WTC11 (cell line): ENCODE results near the gene COG1. TPM values are rescaled to one million over a fixed set of nuclear protein-coding genes. Genes with fewer than 3 reads are reported as not detected.

Experiments
- ATAC-seq: fragments of 200-7000 bp; cut with Tn5 transposase; 2 replicates; pipeline ENCODE4 v1.10.0; 2021; ENCODE audit warnings: mild to moderate bottlenecking, moderate library complexity
- CTCF ChIA-PET: fragments of 300-600 bp; sonication (Branson Sonifier 250); formaldehyde crosslinking; loops from one replicate; lab custom pipeline; 2021; ENCODE audit warnings: antibody characterized with exemption; lab: Charles Lee
- POLR2A ChIA-PET: fragments of 350-600 bp; sonication (Branson Sonifier 250); formaldehyde crosslinking; loops from one replicate; lab custom pipeline; 2021; ENCODE audit warnings: antibody characterized with exemption; lab: Charles Lee
- DNase-seq: peaks from one replicate; pipeline ENCODE4 v3.0.0; 2021; ENCODE audit warnings: low spot score
- H3K27ac Mint-ChIP-seq: 2 replicates; pipeline ENCODE4 v1.8.0; 2021; ENCODE audit warnings: mixed read lengths
- H3K27me3 Mint-ChIP-seq: 2 replicates; pipeline ENCODE4 v1.8.0; 2021; ENCODE audit warnings: low read depth, mild to moderate bottlenecking, moderate library complexity, mixed read lengths
- H3K36me3 Mint-ChIP-seq: 2 replicates; pipeline ENCODE4 v1.8.0; 2021; ENCODE audit warnings: mixed read lengths
- H3K4me1 Mint-ChIP-seq: 2 replicates; pipeline ENCODE4 v1.8.0; 2022; ENCODE audit warnings: mixed read lengths
- H3K4me3 Mint-ChIP-seq: 2 replicates; pipeline ENCODE4 v1.8.0; 2021; ENCODE audit warnings: mild to moderate bottlenecking, moderate library complexity, mixed read lengths
- H3K9me3 Mint-ChIP-seq: 2 replicates; pipeline ENCODE4 v1.8.0; 2021; ENCODE audit warnings: mixed read lengths
- AFF4 ChIP-seq: sonication (generic); formaldehyde crosslinking; IDR thresholded peaks from 2 replicates; pipeline ENCODE4 v1.8.1; 2023; ENCODE audit warnings: mild to moderate bottlenecking, missing genetic modification reagents, borderline replicate concordance
- ATF1 ChIP-seq: sonication (generic); formaldehyde crosslinking; IDR thresholded peaks from 2 replicates; pipeline ENCODE4 v1.8.1; 2023; ENCODE audit warnings: mild to moderate bottlenecking, moderate library complexity, missing genetic modification reagents
- CREB1 ChIP-seq: sonication (generic); formaldehyde crosslinking; IDR thresholded peaks from 2 replicates; pipeline ENCODE4 v1.8.0; 2023; ENCODE audit warnings: mild to moderate bottlenecking, missing genetic modification reagents
- CTCF ChIP-seq: fragments of 200-600 bp; IDR thresholded peaks from 2 replicates; pipeline ENCODE4 v1.8.0; 2022; ENCODE audit warnings: antibody characterized with exemption
- ELF4 ChIP-seq: sonication (generic); formaldehyde crosslinking; IDR thresholded peaks from 2 replicates; pipeline ENCODE4 v1.8.1; 2022; ENCODE audit warnings: low read depth, mild to moderate bottlenecking, moderate library complexity, missing genetic modification reagents
- FOXP4 ChIP-seq: sonication (generic); formaldehyde crosslinking; IDR thresholded peaks from 2 replicates; pipeline ENCODE4 v1.8.0; 2022; ENCODE audit warnings: mild to moderate bottlenecking, missing genetic modification reagents
- GABPB1 ChIP-seq: sonication (generic); formaldehyde crosslinking; IDR thresholded peaks from 2 replicates; pipeline ENCODE4 v1.8.1; 2023; ENCODE audit warnings: mild to moderate bottlenecking, missing genetic modification reagents
- GRHL2 ChIP-seq: fragments of 250-450 bp; sonication (Bioruptor Pico); IDR thresholded peaks from 2 replicates; pipeline ENCODE4 v1.8.0; 2022; ENCODE audit warnings: mild to moderate bottlenecking, moderate library complexity; ENCODE audit not compliant: insufficient replicate concordance, severe bottlenecking
- GTF2I ChIP-seq: fragments of 250-450 bp; sonication (Bioruptor Pico); conservative IDR thresholded peaks from 2 replicates; pipeline ENCODE4 v1.4.0; 2021; ENCODE audit warnings: mild to moderate bottlenecking
- JUN ChIP-seq: sonication (generic); formaldehyde crosslinking; IDR thresholded peaks from 2 replicates; pipeline ENCODE4 v1.8.0; 2023; ENCODE audit warnings: mild to moderate bottlenecking, missing genetic modification reagents
- OVOL2 ChIP-seq: fragments of 250-450 bp; sonication (Bioruptor Pico); IDR thresholded peaks from 2 replicates; pipeline ENCODE4 v1.9.0; 2021; ENCODE audit warnings: mild to moderate bottlenecking, borderline replicate concordance
- PRDM15 ChIP-seq: sonication (generic); formaldehyde crosslinking; IDR thresholded peaks from 2 replicates; pipeline ENCODE4 v1.8.0; 2022; ENCODE audit warnings: missing genetic modification reagents
- USF1 ChIP-seq: sonication (generic); formaldehyde crosslinking; IDR thresholded peaks from 2 replicates; pipeline ENCODE4 v1.8.0; 2022; ENCODE audit warnings: mild to moderate bottlenecking, missing genetic modification reagents
- ZNF138 ChIP-seq: sonication (generic); formaldehyde crosslinking; conservative IDR thresholded peaks from 2 replicates; pipeline ENCODE4 v1.8.1; 2022; ENCODE audit warnings: mild to moderate bottlenecking, moderate library complexity, missing genetic modification reagents
- ZNF232 ChIP-seq: sonication (generic); formaldehyde crosslinking; IDR thresholded peaks from 2 replicates; pipeline ENCODE4 v1.8.0; 2022; ENCODE audit warnings: mild to moderate bottlenecking, missing genetic modification reagents
- ZNF317 ChIP-seq: sonication (generic); formaldehyde crosslinking; IDR thresholded peaks from 2 replicates; pipeline ENCODE4 v1.8.1; 2023; ENCODE audit warnings: low read depth, mild to moderate bottlenecking, moderate library complexity, missing genetic modification reagents, borderline replicate concordance
- total RNA-seq: library from RNA; stranded (reverse); gene quantifications from 3 replicates; pipeline ENCODE4 v1.2.3, GENCODE V29; 2021
- TF ChIP-seq, protein P1 (sequence below): sonication (generic); formaldehyde crosslinking; conservative IDR thresholded peaks from 2 replicates; pipeline ENCODE4 v1.8.1; 2022; ENCODE audit warnings: mild to moderate bottlenecking, missing genetic modification reagents
- TF ChIP-seq, protein P2 (sequence below): fragments of 250-450 bp; sonication (Bioruptor Pico); IDR thresholded peaks from 2 replicates; pipeline ENCODE4 v1.9.0; 2021; ENCODE audit warnings: moderate library complexity, mild to moderate bottlenecking, inconsistent platforms, borderline replicate concordance
- TF ChIP-seq, protein P3 (sequence below): fragments of 250-450 bp; sonication (Bioruptor Pico); conservative IDR thresholded peaks from 2 replicates; pipeline ENCODE4 v1.9.0; 2021; ENCODE audit warnings: mild to moderate bottlenecking

Gene COG1
- total RNA-seq, 1 experiment from 2014 or later = 22.6 TPM

- Mint-ChIP-seq H3K27me3 (peaks cover 70% of the 10 kb centered on the region), H3K4me1 (peaks cover 51% of the 10 kb centered on the region), H3K27ac (no peak overlapping the region), H3K36me3 (peaks cover 16% of the 10 kb centered on the region), H3K4me3 (peak overlapping the region; percentile 85), H3K9me3 (peaks cover 15% of the 10 kb centered on the region)
- POLR2A ChIA-PET = interaction anchor here (0.8 to 1.4 kb wide), 2 partner anchors 11 to 23 kb away, joined by 3 to 4 read pairs; no protein-coding TSS in a partner anchor
- TF ChIP-seq ZNF317 (CRISPR knock-in tag) (no peak), GRHL2 (CRISPR knock-in tag) (no peak), ZNF232 (CRISPR knock-in tag) (no peak), FOXP4 (CRISPR knock-in tag) (no peak), CTCF (no peak), GTF2I (CRISPR knock-in tag) (no peak), ELF4 (no peak), CREB1 (CRISPR knock-in tag) (no peak), ATF1 (CRISPR knock-in tag) (no peak), AFF4 (CRISPR knock-in tag) (no peak), OVOL2 (CRISPR knock-in tag) (no peak), PRDM15 (no peak), GABPB1 (CRISPR knock-in tag) (no peak), JUN (CRISPR knock-in tag) (no peak), ZNF138 (no peak), USF1 (no peak)
- TF ChIP-seq, protein P1, sequence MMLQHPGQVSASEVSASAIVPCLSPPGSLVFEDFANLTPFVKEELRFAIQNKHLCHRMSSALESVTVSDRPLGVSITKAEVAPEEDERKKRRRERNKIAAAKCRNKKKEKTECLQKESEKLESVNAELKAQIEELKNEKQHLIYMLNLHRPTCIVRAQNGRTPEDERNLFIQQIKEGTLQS (CRISPR knock-in tag) = no peak
- TF ChIP-seq, protein P2, sequence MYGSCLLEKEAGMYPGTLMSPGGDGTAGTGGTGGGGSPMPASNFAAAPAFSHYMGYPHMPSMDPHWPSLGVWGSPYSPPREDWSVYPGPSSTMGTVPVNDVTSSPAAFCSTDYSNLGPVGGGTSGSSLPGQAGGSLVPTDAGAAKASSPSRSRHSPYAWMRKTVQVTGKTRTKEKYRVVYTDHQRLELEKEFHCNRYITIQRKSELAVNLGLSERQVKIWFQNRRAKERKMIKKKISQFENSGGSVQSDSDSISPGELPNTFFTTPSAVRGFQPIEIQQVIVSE (CRISPR knock-in tag) = no peak
- TF ChIP-seq, protein P3, sequence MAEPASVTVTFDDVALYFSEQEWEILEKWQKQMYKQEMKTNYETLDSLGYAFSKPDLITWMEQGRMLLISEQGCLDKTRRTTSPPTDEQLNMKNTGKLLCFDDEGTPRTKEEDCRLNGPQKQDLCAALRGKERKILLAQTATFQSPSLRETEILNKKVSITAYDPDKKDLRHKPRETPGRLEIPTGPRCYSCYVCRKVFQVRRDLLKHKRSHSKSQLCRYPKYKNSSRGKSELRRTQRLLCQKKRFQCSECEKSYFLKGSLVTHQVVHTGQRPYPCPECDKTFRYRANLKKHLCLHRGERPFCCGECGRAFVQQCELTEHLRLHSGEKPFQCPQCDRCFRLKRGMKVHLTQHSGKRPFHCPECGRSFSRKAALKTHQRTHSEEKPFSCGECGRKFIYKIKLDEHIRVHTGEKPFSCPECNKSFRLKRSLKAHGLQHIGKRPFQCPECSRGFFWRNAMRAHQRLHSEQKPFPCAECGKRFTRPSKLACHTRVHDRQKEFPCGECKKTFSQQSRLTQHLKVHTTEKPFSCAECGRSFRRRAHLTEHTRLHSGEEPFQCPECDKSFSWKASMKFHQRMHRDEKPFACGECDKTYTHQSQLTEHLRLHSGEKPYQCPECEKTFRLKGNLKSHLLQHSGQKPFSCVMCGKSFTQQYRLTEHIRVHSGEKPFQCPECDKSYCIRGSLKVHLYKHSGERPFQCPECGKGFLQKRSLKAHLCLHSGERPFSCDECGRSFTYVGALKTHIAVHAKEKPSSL (CRISPR knock-in tag) = no peak
- CTCF ChIA-PET = interaction anchor here (1.2 to 1.8 kb wide), 2 partner anchors 11 to 181 kb away, joined by 5 to 7 read pairs; no protein-coding TSS in a partner anchor
- no peak for ATAC-seq
- no peak for DNase-seq
These were observed 25.9 kb upstream of the COG1 start for GRCh38 chr17:73166731-73167581.
